22Rv1 (cell line): ENCODE data around the gene UBC.
A peak's percentile ranks its signal among the peaks of the same experiment; 100 is the strongest.
"Not testable (repeated sequence)": the region's sequence is repeated elsewhere in the genome, so short reads cannot be mapped to it uniquely, and the experiment has no call there.

Experiments used
- H3K27ac ChIP-seq: fragments of 450-650 bp; 2 replicates; pipeline ENCODE4 v1.5.1; 2017
- ZFX ChIP-seq: fragments of 450-650 bp; IDR thresholded peaks from 2 replicates; pipeline ENCODE4 v1.6.1; 2017; ENCODE audit warnings: antibody characterized with exemption, borderline replicate concordance
- TF ChIP-seq, protein P1 (sequence below): fragments of 450-650 bp; IDR thresholded peaks from 2 replicates; pipeline ENCODE4 v1.5.1; 2017; ENCODE audit warnings: mild to moderate bottlenecking

UBC gene

DNA sequence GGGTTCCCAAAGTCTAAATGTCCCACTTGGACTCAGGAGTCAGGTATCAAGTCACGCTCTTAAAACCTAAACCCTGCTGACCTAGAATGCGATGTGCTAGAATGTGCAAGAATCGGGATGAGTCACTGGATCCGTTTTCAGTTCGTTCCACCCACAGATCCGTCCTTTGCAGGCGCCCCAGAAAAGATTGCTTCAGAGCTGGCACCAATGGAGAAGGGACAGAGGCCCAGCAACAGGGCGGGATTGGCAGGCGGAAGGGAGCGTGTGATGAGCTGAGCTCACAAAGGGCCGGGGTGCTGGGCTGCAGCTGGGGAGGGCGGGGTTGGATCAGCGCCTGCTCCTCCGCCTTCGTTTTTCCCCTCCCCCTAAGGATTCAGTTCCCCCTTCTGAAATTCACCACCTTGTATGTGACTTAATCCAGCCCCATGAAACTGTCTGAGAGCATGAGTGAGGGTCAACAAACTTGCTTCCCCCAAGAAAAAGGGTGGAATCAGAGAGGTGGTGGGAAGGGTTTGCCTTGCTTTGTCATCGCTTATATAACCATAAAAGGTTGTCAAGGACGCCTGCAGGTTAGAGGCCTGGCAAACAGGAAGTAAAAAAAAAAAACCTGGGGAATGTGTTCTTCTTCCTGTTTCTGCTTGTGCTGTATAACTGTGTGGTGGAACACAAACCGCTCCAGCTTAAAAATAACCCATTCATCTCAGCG lies 2.8 kb upstream of the UBC start:
- no peak for TF ChIP-seq ZFX
- TF ChIP-seq, protein P1, sequence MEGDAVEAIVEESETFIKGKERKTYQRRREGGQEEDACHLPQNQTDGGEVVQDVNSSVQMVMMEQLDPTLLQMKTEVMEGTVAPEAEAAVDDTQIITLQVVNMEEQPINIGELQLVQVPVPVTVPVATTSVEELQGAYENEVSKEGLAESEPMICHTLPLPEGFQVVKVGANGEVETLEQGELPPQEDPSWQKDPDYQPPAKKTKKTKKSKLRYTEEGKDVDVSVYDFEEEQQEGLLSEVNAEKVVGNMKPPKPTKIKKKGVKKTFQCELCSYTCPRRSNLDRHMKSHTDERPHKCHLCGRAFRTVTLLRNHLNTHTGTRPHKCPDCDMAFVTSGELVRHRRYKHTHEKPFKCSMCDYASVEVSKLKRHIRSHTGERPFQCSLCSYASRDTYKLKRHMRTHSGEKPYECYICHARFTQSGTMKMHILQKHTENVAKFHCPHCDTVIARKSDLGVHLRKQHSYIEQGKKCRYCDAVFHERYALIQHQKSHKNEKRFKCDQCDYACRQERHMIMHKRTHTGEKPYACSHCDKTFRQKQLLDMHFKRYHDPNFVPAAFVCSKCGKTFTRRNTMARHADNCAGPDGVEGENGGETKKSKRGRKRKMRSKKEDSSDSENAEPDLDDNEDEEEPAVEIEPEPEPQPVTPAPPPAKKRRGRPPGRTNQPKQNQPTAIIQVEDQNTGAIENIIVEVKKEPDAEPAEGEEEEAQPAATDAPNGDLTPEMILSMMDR, result no peak

DNA sequence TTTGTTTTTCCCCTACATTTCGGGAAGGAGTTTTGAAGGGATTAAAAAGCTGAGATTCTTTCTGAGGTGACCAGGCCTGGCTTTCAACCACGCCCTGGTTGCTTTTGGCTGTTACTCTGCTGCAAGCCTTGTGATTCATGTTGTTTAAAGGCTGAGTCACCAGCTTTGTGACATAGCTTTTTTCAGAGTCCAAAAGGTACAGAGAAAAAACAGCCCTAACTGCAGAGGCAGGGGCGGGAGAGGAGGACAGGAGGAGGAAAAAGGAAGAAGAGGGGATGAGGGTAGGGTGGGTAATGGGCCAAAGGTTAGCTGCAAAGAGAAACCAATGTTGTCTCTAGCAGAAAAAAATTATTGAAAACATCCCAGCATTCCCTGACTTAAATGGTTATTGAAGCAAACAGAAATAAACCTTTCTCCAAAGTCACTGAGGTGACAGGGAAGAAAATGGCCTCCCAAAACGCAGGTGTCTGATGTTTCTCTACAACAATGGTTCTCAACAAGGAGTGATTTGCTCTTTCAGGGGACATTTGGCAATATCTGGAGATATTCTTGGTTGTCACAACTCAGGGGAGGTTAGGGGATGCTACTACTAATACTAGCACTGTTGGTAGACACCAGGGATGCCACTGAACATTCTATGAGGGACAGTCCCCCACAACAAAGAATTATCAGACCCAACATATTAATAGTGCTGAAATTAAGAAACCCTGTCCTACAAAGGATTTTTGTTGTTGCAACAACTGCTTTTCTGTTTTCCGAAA lies 2.1 kb upstream of the UBC start:
- H3K27ac ChIP-seq, result peak overlapping the region; percentile 100
- TF ChIP-seq ZFX, result no peak
- TF ChIP-seq, protein P1, result no peak

More for the DNA sequence above, 2.8 kb upstream of the UBC start:
- peak overlapping the region; percentile 100 for H3K27ac ChIP-seq

DNA sequence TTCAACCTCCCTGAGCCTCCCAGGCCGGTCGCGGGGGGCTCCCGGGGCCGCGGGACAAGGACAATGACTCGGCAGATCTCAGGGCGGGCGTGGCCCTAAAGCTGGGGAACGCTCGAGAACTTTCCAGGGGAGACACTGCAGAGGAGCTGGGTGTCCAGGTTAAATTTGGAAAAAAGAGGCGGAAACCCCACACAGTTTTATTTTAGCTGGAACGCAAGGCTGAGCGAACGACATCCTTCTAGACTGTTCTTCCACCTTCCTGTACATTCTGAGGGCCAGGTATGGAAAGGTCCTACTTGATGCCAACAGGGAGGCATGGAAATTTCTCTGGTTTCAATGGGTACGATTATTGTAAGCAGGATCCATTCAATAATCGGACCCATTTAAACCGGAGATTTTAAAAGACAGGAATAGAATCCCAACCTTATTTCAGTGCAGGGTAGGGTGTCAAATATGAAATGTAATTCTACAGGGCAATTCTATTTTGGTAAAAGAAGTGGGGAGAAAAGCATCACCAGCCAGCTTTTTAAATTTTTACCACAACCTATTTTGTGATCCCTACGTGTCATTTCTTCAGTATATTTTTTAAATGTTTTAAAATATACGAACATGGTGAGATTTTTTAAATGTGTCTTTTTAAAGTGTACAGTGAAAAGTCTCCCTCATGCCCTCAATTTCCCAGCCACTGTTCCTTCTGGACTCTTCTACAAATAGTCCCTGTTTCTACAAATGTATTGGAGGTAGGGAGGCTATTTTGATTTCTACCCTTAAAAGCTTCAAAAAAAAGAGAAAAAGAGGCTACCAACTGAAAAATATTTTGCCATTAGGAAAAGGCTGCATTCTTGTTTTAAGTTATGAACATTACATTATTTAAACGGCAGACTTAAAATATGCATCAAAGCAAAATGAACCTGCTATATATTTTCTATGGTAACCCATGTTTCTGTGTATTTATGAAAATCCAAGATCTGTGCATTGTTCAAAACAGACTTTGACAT lies 1.1 kb upstream of the UBC start:
- H3K27ac ChIP-seq, result peak overlapping the region; percentile 100
- TF ChIP-seq ZFX, result no peak
- TF ChIP-seq, protein P1, result no peak

DNA sequence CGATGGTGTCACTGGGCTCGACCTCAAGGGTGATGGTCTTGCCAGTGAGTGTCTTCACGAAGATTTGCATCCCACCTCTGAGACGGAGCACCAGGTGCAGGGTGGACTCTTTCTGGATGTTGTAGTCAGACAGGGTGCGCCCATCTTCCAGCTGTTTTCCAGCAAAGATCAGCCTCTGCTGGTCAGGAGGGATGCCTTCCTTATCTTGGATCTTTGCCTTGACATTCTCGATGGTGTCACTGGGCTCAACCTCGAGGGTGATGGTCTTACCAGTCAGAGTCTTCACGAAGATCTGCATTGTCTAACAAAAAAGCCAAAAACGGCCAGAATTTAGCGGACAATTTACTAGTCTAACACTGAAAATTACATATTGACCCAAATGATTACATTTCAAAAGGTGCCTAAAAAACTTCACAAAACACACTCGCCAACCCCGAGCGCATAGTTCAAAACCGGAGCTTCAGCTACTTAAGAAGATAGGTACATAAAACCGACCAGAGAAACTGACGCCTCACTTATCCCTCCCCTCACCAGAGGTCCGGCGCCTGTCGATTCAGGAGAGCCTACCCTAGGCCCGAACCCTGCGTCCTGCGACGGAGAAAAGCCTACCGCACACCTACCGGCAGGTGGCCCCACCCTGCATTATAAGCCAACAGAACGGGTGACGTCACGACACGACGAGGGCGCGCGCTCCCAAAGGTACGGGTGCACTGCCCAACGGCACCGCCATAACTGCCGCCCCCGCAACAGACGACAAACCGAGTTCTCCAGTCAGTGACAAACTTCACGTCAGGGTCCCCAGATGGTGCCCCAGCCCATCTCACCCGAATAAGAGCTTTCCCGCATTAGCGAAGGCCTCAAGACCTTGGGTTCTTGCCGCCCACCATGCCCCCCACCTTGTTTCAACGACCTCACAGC lies 717 bp downstream of the UBC start:
- TF ChIP-seq, protein P1, result peak; percentile 91
- no peak for TF ChIP-seq ZFX
- H3K27ac ChIP-seq, result peak overlapping the region; percentile 100

DNA sequence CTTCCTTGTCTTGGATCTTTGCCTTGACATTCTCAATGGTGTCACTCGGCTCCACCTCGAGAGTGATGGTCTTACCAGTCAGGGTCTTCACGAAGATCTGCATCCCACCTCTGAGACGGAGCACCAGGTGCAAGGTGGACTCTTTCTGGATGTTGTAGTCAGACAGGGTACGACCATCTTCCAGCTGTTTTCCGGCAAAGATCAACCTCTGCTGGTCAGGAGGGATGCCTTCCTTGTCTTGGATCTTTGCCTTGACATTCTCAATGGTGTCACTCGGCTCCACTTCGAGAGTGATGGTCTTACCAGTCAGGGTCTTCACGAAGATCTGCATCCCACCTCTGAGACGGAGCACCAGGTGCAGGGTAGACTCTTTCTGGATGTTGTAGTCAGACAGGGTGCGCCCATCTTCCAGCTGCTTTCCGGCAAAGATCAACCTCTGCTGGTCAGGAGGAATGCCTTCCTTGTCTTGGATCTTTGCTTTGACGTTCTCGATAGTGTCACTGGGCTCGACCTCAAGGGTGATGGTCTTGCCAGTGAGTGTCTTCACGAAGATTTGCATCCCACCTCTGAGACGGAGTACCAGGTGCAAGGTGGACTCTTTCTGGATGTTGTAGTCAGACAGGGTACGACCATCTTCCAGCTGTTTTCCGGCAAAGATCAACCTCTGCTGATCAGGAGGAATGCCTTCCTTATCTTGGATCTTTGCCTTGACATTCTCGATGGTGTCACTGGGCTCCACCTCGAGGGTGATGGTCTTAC lies 1.7 kb downstream of the UBC start:
- H3K27ac ChIP-seq, result not testable (repeated sequence)

DNA sequence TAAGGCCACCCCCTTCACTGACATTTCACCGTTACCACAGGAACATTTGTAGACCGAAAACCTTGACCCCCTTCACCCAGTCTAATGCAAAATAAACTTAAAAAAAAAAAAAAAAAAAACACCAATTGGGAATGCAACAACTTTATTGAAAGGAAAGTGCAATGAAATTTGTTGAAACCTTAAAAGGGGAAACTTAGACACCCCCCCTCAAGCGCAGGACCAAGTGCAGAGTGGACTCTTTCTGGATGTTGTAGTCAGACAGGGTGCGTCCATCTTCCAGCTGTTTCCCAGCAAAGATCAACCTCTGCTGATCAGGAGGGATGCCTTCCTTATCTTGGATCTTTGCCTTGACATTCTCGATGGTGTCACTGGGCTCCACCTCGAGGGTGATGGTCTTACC lies 2.9 kb downstream of the UBC start:
- H3K27ac ChIP-seq, result peak overlapping the region; percentile 54
